Smooth muscle cell (in vitro differentiated cells): ENCODE measurements around the gene HCFC2. TPM values are rescaled to one million over a fixed set of nuclear protein-coding genes. Genes with fewer than 3 reads are reported as not detected.

Experiments
- DNase-seq: peaks from one replicate; lab custom pipeline; 2025; ENCODE audit not compliant: unreplicated experiment; lab: John Stamatoyannopoulos, UW
- H2AFZ ChIP-seq: fragments of 200-600 bp; sonication (generic); 2 replicates; pipeline ENCODE4 v1.6.0; 2016; ENCODE audit warnings: antibody characterized with exemption, low read depth, mild to moderate bottlenecking
- H3F3A ChIP-seq: fragments of 200-600 bp; sonication (generic); 2 replicates; pipeline ENCODE4 v1.6.0; 2017; ENCODE audit warnings: antibody characterized with exemption, low read depth
- H3K27ac ChIP-seq: fragments of 200-600 bp; sonication (generic); 2 replicates; pipeline ENCODE4 v1.5.1; 2016; ENCODE audit warnings: low read depth, mild to moderate bottlenecking
- H3K27me3 ChIP-seq: fragments of 200-600 bp; sonication (generic); 2 replicates; pipeline ENCODE4 v1.6.1; 2016; ENCODE audit warnings: low read depth, mild to moderate bottlenecking
- H3K36me3 ChIP-seq: fragments of 200-600 bp; sonication (generic); 2 replicates; pipeline ENCODE4 v1.5.1; 2016; ENCODE audit warnings: low read depth
- H3K4me1 ChIP-seq: fragments of 200-600 bp; sonication (generic); 2 replicates; pipeline ENCODE4 v1.5.1; 2016; ENCODE audit warnings: low read depth
- H3K4me2 ChIP-seq: fragments of 200-600 bp; sonication (generic); 2 replicates; pipeline ENCODE4 v1.6.0; 2016; ENCODE audit warnings: mild to moderate bottlenecking
- H3K4me3 ChIP-seq: fragments of 200-600 bp; sonication (generic); 2 replicates; pipeline ENCODE4 v1.5.1; 2016; ENCODE audit warnings: mild to moderate bottlenecking
- H3K79me2 ChIP-seq: fragments of 200-600 bp; sonication (generic); 2 replicates; pipeline ENCODE4 v1.6.0; 2016; ENCODE audit warnings: low read depth, mild to moderate bottlenecking
- H3K9ac ChIP-seq: fragments of 200-600 bp; sonication (generic); 2 replicates; pipeline ENCODE4 v1.6.0; 2016; ENCODE audit warnings: low read depth
- H3K9me3 ChIP-seq: fragments of 200-600 bp; sonication (generic); replicated peaks from 2 replicates; pipeline ENCODE4 v1.5.1; 2016; ENCODE audit warnings: low read depth
- H4K20me1 ChIP-seq: fragments of 200-600 bp; sonication (generic); 2 replicates; pipeline ENCODE4 v1.6.0; 2016; ENCODE audit warnings: low read depth
- CTCF ChIP-seq: fragments of 200-600 bp; sonication (generic); IDR thresholded peaks from 2 replicates; pipeline ENCODE4 v1.5.1; 2017; ENCODE audit warnings: borderline replicate concordance, mild to moderate bottlenecking, antibody characterized with exemption; ENCODE audit not compliant: insufficient read depth, poor library complexity, severe bottlenecking
- WGBS: methylation state at CpG from one replicate; pipeline ENCODE4 v1.1.7; 2016; ENCODE audit warnings: low lambda C conversion rate; 5-methylcytosine and 5-hydroxymethylcytosine counted together
- polyA plus RNA-seq: library from polyadenylated mRNA; unstranded; fragments of >200 nt; fragmentation: Nextera tagmentation; extraction: Ambion mirVana; gene quantifications from 2 replicates; pipeline ENCODE4 v1.2.1, GENCODE V29; 2016
- small RNA-seq: library from RNA; depleted of rRNA; stranded (forward); fragments of <200 nt; gene quantifications from one replicate; pipeline ENCODE3, GENCODE V24; 2014
- total RNA-seq: library from RNA; depleted of rRNA; stranded (reverse); fragments of >200 nt; gene quantifications from 2 replicates; pipeline ENCODE4 v1.2.3, GENCODE V29; 2014

The HCFC2 gene
- total and polyA plus RNA-seq, 2 experiments from 2014 or later: 9.1 to 17.8 TPM

DNA sequence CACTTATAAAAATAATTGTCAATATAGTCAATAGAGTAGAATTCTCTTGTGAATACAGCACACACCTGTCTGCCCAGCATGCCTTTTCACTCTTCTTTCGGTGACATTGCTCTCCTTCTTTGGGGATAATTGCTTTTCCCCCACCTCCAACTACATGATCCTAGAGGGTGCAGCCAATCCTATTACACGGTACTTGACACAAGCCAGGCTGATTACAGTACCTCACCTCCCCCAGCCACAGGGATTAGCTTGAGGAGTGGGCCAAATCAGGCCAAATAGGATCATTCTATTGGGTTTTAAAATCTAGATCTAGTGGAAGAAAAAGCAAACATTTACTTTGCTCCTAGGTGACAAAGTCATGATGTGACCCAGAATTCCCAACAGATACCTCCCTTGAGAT is 90.5 kb downstream of the HCFC2 start:
- no peaks in the 10 kb centered on the region for H3K36me3 ChIP-seq
- no peaks in the 10 kb centered on the region for H3F3A ChIP-seq
- no peak overlapping the region for H3K9ac ChIP-seq
- no peak overlapping the region for H3K27ac ChIP-seq
- H3K9me3 ChIP-seq: no peaks in the 10 kb centered on the region
- no peaks in the 10 kb centered on the region for H4K20me1 ChIP-seq
- H3K79me2 ChIP-seq: no peaks in the 10 kb centered on the region
- TF ChIP-seq CTCF: no peak
- no peak overlapping the region for H3K4me3 ChIP-seq
- no peak for DNase-seq
- no peaks in the 10 kb centered on the region for H3K27me3 ChIP-seq
- H2AFZ ChIP-seq: no peak overlapping the region
- H3K4me1 ChIP-seq: no peaks in the 10 kb centered on the region
- no peak overlapping the region for H3K4me2 ChIP-seq
- 80% methylated on average over 2 of the region's 2 CpGs for WGBS

Small RNA genes within 50 kb of the gene (small RNA-seq; reads per million reads assigned to genes)
- gene RNA5SP370: not detected

Other genes with a start within 250 kb of the HCFC2 start
- 1.4 and 4.1 TPM in 2 replicates for gene NT5DC3, start 223.3 kb upstream of the HCFC2 start, total RNA-seq
- gene NT5DC3, start 223.3 kb upstream of the HCFC2 start, polyA plus RNA-seq: 0.57 and 1.9 TPM in 2 replicates
- gene HSP90B1, start 134.1 kb upstream of the HCFC2 start, total RNA-seq: 908 and 1,229 TPM in 2 replicates
- gene HSP90B1, start 134.1 kb upstream of the HCFC2 start, polyA plus RNA-seq: 836 and 1,047 TPM in 2 replicates
- 61.1 and 61.3 TPM in 2 replicates for gene TDG, start 98.7 kb upstream of the HCFC2 start, total RNA-seq
- 34.5 and 46.1 TPM in 2 replicates for gene TDG, start 98.7 kb upstream of the HCFC2 start, polyA plus RNA-seq
- gene GLT8D2, start 14.3 kb upstream of the HCFC2 start, total RNA-seq: 43.0 and 52.7 TPM in 2 replicates
- gene GLT8D2, start 14.3 kb upstream of the HCFC2 start, polyA plus RNA-seq: 41.2 and 47.7 TPM in 2 replicates
- gene NFYB, start 73.7 kb downstream of the HCFC2 start, total RNA-seq: 16.6 and 22.6 TPM in 2 replicates
- 19.7 and 20.2 TPM in 2 replicates for gene NFYB, start 73.7 kb downstream of the HCFC2 start, polyA plus RNA-seq
- 42.6 and 61.7 TPM in 2 replicates for gene TXNRD1, start 151.2 kb downstream of the HCFC2 start, total RNA-seq
- 31.1 and 39.9 TPM in 2 replicates for gene TXNRD1, start 151.2 kb downstream of the HCFC2 start, polyA plus RNA-seq
- gene EID3, start 239.2 kb downstream of the HCFC2 start, total RNA-seq: 2.5 and 4.0 TPM in 2 replicates
- gene EID3, start 239.2 kb downstream of the HCFC2 start, polyA plus RNA-seq: 1.1 and 1.5 TPM in 2 replicates